HuH-7.5 (cell line): ENCODE results near the gene PMPCB.
"Not testable (repeated sequence)": the region's sequence is repeated elsewhere in the genome, so short reads cannot be mapped to it uniquely, and the experiment has no call there.

Experiments used
- DNase-seq: peaks from one replicate; pipeline ENCODE4 v3.0.0; 2011; ENCODE audit warnings: low spot score

The PMPCB gene

DNA sequence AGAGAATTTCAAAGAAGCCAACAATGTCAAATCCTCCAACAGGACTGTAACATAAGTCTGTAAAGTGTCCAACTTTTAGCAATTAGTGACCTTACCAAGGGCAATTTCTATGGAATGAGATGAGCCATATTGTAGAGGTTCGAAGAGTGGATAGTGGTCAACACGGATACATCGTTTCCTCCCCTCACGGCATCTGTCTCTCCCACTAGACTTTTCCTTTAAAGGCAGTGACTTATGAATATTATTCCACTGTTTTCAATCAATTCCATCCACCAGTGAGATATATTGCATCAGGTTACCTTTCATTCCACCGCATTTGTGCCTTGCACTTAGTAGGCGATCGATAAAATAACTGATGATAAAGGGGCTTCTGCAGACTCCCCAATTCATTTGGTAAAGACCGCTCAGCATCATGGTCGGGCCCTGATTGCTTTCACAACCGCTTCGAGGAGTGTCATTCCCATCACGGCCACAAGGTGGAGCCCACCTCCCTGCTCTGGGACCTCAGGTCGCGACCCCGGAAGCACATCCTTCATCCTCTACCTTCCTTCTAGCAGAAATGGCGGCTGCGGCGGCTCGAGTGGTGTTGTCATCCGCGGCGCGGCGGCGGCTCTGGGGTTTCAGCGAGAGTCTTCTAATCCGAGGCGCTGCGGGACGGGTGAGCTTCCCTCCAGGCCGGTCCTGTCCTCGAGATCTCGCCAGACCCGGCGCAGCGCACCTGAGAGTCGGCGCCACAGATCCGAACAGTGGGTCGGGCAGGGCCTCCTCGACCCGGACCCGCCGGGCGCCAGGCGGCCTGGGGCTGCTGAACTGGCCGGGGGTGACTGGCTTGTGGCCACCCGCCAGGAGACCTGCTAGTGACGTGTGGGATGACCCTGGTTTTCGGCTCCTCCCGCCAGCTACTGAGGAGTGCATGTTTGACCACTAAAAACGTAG, at the start of gene PMPCB:
Gene PMPCB (plus strand): TSS at position 535 of the 936 bp plus-strand sequence. CDS start 25 bp downstream, at position 560.
- DNase-seq: peak; percentile 74

GRCh38 chr7:103253699-103254506, 43.3 kb upstream of the PMPCB start:
- DNase-seq: not testable (repeated sequence)

DNA sequence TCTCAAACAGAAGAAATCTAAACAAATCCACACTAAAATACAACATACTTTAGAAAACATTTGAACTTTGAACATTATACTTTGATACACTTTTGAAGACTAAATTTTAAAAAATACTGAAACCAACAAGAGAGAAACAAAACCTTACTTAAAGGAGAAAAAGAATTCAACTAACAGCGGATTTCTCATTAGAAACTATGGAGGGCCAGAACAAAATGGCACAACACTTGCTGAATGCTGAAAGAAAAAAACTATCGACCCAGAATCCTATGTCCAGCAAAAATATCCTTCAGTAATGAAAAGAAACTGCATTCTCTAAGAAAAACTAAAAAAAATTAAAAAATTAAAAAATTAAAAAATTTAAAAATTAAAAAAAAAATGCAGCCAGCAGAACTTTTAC, 33.2 kb upstream of the PMPCB start:
- DNase-seq: not testable (repeated sequence)

DNA sequence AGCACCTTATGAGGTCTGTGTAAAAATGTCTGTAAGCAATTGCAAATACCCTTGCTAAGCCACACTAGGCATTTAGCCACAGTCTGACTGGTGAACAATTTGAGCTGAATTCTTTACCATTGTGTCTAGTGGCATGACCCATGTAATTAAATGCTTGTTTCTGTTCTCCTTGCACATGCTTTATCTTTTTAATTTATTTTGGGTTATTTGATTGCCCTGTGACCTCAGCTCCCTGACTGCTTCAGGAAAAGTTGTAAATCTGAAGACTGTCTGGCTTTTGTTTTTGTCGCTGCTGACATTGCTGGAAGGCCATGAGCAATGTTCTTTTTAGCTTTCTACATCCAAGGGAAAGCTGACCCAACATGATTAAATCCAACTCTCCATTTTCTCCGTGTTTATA, 31.0 kb upstream of the PMPCB start:
- DNase-seq: not testable (repeated sequence)

DNA sequence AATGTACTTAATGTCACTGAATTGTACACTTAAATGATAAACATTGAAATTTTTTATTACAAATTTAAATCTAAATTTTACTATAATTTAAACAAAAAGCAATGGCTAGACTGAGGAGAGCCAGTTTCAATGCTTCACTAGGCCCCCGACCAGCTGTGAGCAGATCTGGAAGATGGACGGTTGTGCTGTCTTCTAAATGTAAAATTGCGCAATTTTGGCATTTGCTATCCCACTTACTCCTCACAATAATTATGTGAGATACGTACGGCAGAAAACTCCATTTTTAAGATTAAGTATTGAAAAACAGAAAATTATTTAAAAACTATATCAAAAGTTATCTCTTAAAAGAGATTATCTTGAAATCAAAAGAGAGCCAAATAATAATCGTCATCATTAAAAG, 23.9 kb upstream of the PMPCB start:
- DNase-seq: not testable (repeated sequence)

- DNase-seq: not testable (repeated sequence)
Observed at GRCh38 chr7:103274867-103275266, 22.4 kb upstream of the PMPCB start.

- DNase-seq: not testable (repeated sequence)
Observed at GRCh38 chr7:103278195-103278594, 19.0 kb upstream of the PMPCB start.

DNA sequence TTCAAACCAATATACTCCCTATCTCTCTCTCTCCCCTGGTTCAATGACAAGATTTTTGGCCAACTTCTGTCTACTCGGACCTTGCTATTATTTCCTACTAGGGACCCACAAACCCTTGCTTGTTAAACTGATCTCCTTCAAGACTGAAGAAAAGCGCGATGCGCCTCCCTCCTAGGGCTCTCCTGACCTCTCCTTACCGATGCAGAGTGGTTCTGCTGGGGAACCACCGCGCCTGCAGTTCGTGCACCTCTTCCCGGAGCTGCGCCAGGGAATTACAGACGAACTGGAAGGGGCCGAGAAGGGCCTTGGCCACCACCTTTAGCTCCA, 17.6 kb upstream of the PMPCB start:
- DNase-seq: not testable (repeated sequence)

DNA sequence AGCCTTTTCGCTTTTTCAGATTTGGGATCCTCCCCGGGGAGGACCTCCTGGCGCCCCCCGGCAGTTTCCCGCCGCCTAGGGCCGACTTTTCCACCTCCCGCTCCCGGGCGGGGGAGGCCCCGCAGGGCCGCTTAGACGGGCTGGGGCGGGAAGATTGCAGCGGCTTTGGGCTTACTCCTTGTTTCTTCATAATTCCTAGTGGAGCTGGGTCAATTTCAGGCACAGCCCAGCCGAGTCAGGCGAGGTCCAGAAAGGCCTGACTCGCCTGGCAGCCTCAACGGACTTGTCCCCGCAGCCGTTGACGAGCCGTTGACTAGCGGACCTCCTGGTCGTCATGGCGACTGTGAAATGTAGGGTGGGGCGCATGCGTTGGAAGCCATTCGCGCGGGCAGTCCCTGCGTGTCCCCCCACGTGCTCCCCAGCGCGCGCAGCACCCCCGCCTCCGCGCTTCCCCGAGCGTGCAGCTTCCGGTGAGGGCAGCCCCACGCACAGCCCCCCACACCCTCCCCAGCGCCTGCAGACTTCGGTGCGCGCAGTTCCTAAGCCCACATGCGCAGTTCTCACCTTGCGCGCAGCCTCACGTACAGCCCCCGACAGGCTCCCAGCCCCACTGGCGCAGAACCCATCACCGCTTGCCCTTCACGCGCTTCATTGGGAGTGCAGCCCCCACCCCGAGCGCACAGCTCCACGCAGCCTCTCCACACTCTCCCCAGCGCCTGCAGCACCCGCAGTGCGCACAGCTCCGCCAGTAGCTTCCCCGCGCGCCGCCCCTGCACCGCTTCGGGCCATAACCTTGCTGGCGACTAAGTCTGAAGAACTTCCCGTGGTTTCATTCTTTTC, 17.1 kb upstream of the PMPCB start:
- peak; percentile 28 for DNase-seq

- not testable (repeated sequence) for DNase-seq
Observed at GRCh38 chr7:103280803-103281155, 16.5 kb upstream of the PMPCB start.

DNA sequence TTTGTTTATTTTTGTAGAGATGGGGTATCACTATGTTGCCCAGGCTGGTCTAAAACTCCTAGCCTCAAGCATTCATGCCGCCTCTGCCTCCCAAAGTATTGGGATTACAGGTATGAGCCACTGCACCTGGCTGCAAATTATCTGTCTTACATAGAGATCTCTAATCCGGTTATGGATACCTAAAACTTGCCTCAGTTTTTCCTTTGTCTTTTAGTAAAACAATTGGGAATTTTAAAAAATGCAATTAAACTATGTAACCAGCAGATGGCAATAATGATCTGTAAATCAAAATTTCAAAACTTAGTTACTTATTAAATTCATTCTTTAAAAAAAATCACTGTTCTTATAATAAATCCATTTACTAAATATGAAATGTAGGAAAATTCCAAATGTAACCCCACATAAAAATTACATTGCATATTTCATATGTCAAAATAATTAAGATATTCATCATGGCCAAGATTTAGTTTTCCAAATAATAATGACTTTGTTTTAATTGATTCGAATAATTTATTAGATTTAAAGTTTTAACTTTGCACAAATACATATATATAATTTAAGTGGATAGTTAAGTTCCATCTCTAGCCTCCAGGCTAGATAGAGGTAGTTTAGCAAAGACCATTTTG, 14.3 kb upstream of the PMPCB start:
- not testable (repeated sequence) for DNase-seq

DNA sequence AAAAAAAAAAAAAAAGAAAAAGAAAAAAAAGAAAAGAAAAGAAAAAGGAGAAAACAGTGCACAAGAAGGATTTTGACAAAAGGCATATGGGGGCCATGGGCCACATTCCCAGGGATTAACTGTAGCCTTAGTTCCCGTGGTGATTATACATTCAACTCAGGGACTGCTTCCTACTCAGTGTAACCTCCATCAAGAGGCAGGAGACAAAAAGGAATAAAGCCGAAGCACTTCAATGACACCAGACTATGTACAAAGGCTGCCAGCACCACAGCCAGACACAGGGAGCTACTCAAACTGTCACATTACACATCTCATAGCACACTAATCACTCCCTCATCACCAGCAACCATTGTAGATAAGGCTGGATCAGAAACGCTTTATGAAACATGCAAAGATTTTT, 5.1 kb upstream of the PMPCB start:
- DNase-seq: no peak

DNA sequence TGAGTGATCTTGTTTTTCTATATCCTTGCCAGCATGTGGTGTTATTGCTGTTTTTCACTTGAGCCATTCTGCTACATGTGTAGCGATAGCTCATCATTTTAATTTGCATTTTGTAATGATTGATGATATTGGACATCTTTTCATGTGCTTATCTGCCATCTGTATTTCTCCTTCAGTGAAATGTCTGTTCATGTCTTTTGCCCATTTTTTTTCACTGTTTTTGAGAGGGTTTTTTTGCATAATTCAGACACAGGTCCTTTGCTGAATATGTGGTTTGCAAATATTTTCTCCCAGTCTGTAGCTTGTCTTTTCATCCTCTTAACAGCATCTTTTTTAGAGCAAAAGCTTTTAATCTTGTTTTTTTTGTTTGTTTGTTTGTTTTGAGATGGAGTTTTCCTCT, 3.7 kb upstream of the PMPCB start:
- no peak for DNase-seq

DNA sequence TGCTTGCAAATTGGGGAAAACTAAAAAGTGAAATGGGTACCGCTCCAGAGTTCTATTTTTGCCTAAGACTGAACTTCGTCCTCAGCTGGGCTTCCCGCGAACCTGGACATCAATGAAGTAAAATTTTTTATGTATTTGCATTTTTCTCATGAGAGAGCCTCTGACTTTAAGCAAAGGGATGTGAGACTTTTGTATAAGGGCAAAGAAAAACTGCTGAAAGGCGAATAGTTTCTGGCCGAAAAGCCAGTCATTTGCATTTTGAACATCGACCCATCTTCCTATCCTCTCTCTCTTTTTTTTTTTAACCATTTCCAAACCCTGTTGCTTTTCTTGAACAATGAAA, 573 bp downstream of the PMPCB start:
- DNase-seq: no peak

GRCh38 chr7:103299660-103300059, 2.4 kb downstream of the PMPCB start:
- DNase-seq: no peak

- no peak for DNase-seq
Observed at GRCh38 chr7:103301441-103301840, 4.2 kb downstream of the PMPCB start.

- no peak for DNase-seq
Observed at GRCh38 chr7:103307503-103308231, 10.4 kb downstream of the PMPCB start.

GRCh38 chr7:103314852-103315251, 17.6 kb downstream of the PMPCB start:
- DNase-seq: no peak

DNA sequence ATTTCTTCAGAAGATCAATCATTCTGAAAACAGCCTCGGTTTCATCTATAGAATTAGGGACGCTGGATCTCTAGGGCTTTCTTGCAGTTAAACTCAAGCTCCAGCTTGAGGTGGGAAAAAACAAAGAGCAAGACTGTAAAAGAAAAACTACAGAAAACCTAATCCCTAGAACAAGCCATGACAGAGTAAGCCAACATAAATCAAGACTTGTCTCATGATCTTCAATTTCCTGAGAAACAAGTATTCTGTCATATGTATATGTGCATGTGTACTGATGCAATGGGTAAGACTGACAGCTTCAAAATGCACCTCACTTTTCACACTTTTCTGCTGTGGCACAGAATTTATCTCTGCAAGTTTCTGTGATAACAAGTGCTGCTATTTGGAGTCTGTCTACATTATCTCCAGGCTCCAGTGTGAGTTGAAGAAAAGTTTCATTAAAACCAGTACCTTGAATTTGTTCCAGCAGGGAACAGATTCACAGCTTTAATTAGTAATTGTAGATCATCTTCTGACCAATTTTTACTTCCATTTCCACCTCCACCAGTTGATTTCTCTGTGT, 19.2 kb downstream of the PMPCB start:
- no peak for DNase-seq

GRCh38 chr7:103317009-103317408, 19.8 kb downstream of the PMPCB start:
- DNase-seq: no peak

DNA sequence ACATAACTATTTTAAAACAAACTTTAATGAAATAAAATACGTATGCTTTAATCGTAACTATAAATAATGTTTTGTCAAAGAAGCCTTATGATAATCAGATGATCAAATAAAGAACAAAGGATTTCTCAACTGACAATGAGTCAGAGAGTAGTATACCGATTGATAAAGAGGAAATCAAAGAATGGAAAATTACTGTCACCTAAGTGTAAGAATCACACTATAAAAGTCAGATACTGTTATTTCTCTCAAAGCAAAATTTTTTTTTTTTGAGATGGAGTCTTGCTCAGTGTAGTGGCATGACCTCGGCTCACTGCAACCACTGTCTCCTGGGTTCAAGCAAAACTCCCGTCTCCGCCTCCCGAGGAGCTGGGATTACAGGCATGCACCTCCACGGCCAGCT, 28.5 kb downstream of the PMPCB start:
- DNase-seq: no peak
